ENCODE data around the gene CFAP299. TPM values are rescaled to one million over a fixed set of nuclear protein-coding genes. Genes with fewer than 3 reads are reported as not detected.

CFAP299 gene
- polyA plus RNA-seq, 2 of the 4 experiments (the other 2 are of a cell fraction), result not detected

DNA sequence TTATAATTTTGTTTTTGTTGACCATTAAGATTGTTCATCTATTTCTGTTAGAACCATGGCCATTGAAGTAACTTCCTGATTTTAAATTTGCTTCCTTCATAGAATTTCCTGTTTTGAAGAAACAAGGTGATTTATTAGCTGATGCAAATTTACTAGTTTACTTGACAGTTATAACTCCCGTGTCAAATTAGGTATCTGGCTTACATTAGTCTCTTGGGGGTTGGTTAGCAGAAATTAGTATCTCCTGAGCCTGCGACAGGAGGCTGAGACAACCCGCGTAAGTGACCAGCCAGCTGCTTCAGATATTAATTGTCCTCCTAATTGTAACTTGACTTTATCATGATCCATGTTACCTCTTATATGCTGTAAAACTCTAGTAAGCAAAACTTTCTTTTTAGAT, 154.3 kb downstream of the CFAP299 start:
- Histone ChIP-seq H3K9me3 (no peaks in the 10 kb centered on the region), H3K4me3 (no peak overlapping the region), H3K27ac (no peak overlapping the region), H3K4me2 (no peak overlapping the region), H3K4me1 (no peaks in the 10 kb centered on the region)
- no peak for FAIRE-seq
- CTCF ChIA-PET, result no interaction called here
- ATAC-seq, result no peak
- TF ChIP-seq FOSL2 (IDR thresholded peaks at IDR 0.05) (no peak), FOSL2 (CRISPR knock-in tag; IDR thresholded peaks at IDR 0.05) (no peak), ZNF302 (CRISPR knock-in tag; IDR thresholded peaks at IDR 0.05) (no peak), HOXB5 (CRISPR knock-in tag; IDR thresholded peaks at IDR 0.05) (no peak), FOSB (CRISPR knock-in tag; IDR thresholded peaks at IDR 0.05) (no peak), KDM1A (IDR thresholded peaks at IDR 0.05; ENCODE audit: low read depth) (no peak), FOXS1 (CRISPR knock-in tag; IDR thresholded peaks at IDR 0.05) (no peak), HEYL (CRISPR knock-in tag; IDR thresholded peaks at IDR 0.05) (no peak), POLR2A (IDR thresholded peaks at IDR 0.05; ENCODE audit: low read length) (no peak), SREBF2 (IDR thresholded peaks at IDR 0.05) (no peak), MYC (IDR thresholded peaks at IDR 0.05; ENCODE audit: borderline replicate concordance, low read length) (no peak), ESRRA (IDR thresholded peaks at IDR 0.05; ENCODE audit: borderline replicate concordance, low read length) (no peak)
- TF ChIP-seq, protein P1, sequence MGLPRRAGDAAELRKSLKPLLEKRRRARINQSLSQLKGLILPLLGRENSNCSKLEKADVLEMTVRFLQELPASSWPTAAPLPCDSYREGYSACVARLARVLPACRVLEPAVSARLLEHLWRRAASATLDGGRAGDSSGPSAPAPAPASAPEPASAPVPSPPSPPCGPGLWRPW (IDR thresholded peaks at IDR 0.05), result no peak
- TF ChIP-seq, protein P2, sequence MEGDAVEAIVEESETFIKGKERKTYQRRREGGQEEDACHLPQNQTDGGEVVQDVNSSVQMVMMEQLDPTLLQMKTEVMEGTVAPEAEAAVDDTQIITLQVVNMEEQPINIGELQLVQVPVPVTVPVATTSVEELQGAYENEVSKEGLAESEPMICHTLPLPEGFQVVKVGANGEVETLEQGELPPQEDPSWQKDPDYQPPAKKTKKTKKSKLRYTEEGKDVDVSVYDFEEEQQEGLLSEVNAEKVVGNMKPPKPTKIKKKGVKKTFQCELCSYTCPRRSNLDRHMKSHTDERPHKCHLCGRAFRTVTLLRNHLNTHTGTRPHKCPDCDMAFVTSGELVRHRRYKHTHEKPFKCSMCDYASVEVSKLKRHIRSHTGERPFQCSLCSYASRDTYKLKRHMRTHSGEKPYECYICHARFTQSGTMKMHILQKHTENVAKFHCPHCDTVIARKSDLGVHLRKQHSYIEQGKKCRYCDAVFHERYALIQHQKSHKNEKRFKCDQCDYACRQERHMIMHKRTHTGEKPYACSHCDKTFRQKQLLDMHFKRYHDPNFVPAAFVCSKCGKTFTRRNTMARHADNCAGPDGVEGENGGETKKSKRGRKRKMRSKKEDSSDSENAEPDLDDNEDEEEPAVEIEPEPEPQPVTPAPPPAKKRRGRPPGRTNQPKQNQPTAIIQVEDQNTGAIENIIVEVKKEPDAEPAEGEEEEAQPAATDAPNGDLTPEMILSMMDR (IDR thresholded peaks at IDR 0.05), result no peak
- TF ChIP-seq, protein P3, sequence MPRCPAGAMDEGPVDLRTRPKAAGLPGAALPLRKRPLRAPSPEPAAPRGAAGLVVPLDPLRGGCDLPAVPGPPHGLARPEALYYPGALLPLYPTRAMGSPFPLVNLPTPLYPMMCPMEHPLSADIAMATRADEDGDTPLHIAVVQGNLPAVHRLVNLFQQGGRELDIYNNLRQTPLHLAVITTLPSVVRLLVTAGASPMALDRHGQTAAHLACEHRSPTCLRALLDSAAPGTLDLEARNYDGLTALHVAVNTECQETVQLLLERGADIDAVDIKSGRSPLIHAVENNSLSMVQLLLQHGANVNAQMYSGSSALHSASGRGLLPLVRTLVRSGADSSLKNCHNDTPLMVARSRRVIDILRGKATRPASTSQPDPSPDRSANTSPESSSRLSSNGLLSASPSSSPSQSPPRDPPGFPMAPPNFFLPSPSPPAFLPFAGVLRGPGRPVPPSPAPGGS (IDR thresholded peaks at IDR 0.05), result no peak
- DNase-seq (ENCODE audit: low read depth in 1 of 2, low spot score in 1 of 2), result no peak
- POLR2A ChIA-PET, result no interaction called here
- WGBS (ENCODE audit: missing lambda C conversion rate), result 68% methylated on average over 4 of the region's 4 CpGs

DNA sequence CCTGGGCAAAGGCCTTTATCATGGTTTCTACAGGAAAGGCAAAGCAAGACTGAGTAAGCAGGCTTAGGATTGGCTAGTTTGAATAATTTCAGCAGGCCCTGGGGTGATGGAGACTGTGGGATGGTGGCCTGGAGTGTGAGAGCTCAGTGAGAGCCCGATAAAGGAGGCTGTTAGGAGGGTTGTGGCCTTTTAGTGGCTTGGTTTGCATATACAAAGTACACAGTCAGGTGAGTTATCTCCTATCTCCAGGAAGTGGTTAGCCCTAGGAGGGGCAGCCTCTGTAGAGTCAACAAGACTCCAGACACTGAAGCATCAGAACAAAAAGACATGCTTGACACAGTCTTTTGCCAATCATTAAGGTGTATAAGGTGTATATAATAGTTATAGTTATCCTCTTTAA, 157.2 kb downstream of the CFAP299 start:
- TF ChIP-seq JUNB (IDR thresholded peaks at IDR 0.05) (no peak), RFX5 (IDR thresholded peaks at IDR 0.05) (no peak), HOXA7 (CRISPR knock-in tag; IDR thresholded peaks at IDR 0.05) (no peak), HOXB13 (CRISPR knock-in tag; IDR thresholded peaks at IDR 0.05; ENCODE audit: low read depth) (no peak), NR3C1 (IDR thresholded peaks at IDR 0.05) (no peak), GATA3 (IDR thresholded peaks at IDR 0.05; ENCODE audit: borderline replicate concordance) (no peak), MAZ (IDR thresholded peaks at IDR 0.05; ENCODE audit: borderline replicate concordance, low read depth, low read length) (no peak), RARB (CRISPR knock-in tag; IDR thresholded peaks at IDR 0.05) (no peak), ZFP36 (IDR thresholded peaks at IDR 0.05; ENCODE audit: borderline replicate concordance, partially characterized antibody) (no peak)
- TF ChIP-seq, protein P4, sequence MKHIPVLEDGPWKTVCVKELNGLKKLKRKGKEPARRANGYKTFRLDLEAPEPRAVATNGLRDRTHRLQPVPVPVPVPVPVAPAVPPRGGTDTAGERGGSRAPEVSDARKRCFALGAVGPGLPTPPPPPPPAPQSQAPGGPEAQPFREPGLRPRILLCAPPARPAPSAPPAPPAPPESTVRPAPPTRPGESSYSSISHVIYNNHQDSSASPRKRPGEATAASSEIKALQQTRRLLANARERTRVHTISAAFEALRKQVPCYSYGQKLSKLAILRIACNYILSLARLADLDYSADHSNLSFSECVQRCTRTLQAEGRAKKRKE (CRISPR knock-in tag; IDR thresholded peaks at IDR 0.05; ENCODE audit: low read depth), result no peak
- TF ChIP-seq, protein P1 (IDR thresholded peaks at IDR 0.05), result no peak
- H3K9me3 ChIP-seq, result no peaks in the 10 kb centered on the region
- no peak for FAIRE-seq
- H3K4me1 ChIP-seq, result no peaks in the 10 kb centered on the region
- WGBS (ENCODE audit: missing lambda C conversion rate), result 0% methylated on average over 1 of the region's 1 CpG
- no peak overlapping the region for H3K4me3 ChIP-seq
- H3K4me2 ChIP-seq, result no peak overlapping the region
- no peak for DNase-seq (ENCODE audit: low read depth in 1 of 2, low spot score in 1 of 2)
- no peak for ATAC-seq
- H3K27ac ChIP-seq, result no peak overlapping the region
- POLR2A ChIA-PET, result no interaction called here
- CTCF ChIA-PET, result no interaction called here

All from A549 (cell line).